ENCODE measurements around the gene DRAM1.

DRAM1 gene

GRCh38 chr12:101838628-101839323, 38.6 kb upstream of the DRAM1 start:
- in situ Hi-C loops (cut with HindIII; ENCODE audit: low sequenced_read_pairs): no loop called here
- no peak overlapping the region for H3K4me3 ChIP-seq (ENCODE audit: low read depth, low read length)
- no peak for TF ChIP-seq CTCF (IDR thresholded peaks at IDR 0.05; ENCODE audit: low read depth, low read length)
- no peak for DNase-seq (ENCODE audit: low read depth, low spot score)

GRCh38 chr12:101839324-101840283, 37.8 kb upstream of the DRAM1 start:
- no peak overlapping the region for H3K4me3 ChIP-seq (ENCODE audit: low read depth, low read length)
- peak; percentile 62 for DNase-seq (ENCODE audit: low read depth, low spot score)
- TF ChIP-seq CTCF (IDR thresholded peaks at IDR 0.05; ENCODE audit: low read depth, low read length): peak; percentile 87
- in situ Hi-C loops (cut with HindIII; ENCODE audit: low sequenced_read_pairs): no loop called here

- no peak overlapping the region for H3K4me3 ChIP-seq (ENCODE audit: low read depth, low read length)
- DNase-seq (ENCODE audit: low read depth, low spot score): no peak
- no peak for TF ChIP-seq CTCF (IDR thresholded peaks at IDR 0.05; ENCODE audit: low read depth, low read length)
- in situ Hi-C loops (cut with HindIII; ENCODE audit: low sequenced_read_pairs): no loop called here
Measured at GRCh38 chr12:101841069-101841468, 36.3 kb upstream of the DRAM1 start.

GRCh38 chr12:101845137-101845711, 32.2 kb upstream of the DRAM1 start:
- H3K4me3 ChIP-seq (ENCODE audit: low read depth, low read length): no peak overlapping the region
- TF ChIP-seq CTCF (IDR thresholded peaks at IDR 0.05; ENCODE audit: low read depth, low read length): no peak
- DNase-seq (ENCODE audit: low read depth, low spot score): no peak
- in situ Hi-C loops (cut with HindIII; ENCODE audit: low sequenced_read_pairs): no loop called here

- no peak for DNase-seq (ENCODE audit: low read depth, low spot score)
- TF ChIP-seq CTCF (IDR thresholded peaks at IDR 0.05; ENCODE audit: low read depth, low read length): no peak
- H3K4me3 ChIP-seq (ENCODE audit: low read depth, low read length): no peak overlapping the region
- in situ Hi-C loops (cut with HindIII; ENCODE audit: low sequenced_read_pairs): no loop called here
Measured at GRCh38 chr12:101847325-101847724, 30.1 kb upstream of the DRAM1 start.

GRCh38 chr12:101850199-101850598, 27.2 kb upstream of the DRAM1 start:
- TF ChIP-seq CTCF (IDR thresholded peaks at IDR 0.05; ENCODE audit: low read depth, low read length): no peak
- no peak overlapping the region for H3K4me3 ChIP-seq (ENCODE audit: low read depth, low read length)
- in situ Hi-C loops (cut with HindIII; ENCODE audit: low sequenced_read_pairs): no loop called here
- DNase-seq (ENCODE audit: low read depth, low spot score): no peak
